Thyroid gland (tissue), 4 donors: ENCODE data around the gene UBD. TPM values are rescaled to one million over a fixed set of nuclear protein-coding genes. Genes with fewer than 3 reads are reported as not detected.

Experiments
- DNase-seq, 2 donors: peaks; one replicate each; pipeline ENCODE4 v3.0.0-alpha.2; 2019
- H3K27ac ChIP-seq, 3 donors: fragments of 200-600 bp; sonication (generic); 1 replicate in 2 of 3; 2 replicates in 1 of 3; pipeline ENCODE4 v1.5.1; 2016 to 2019; ENCODE audit warnings: mild to moderate bottlenecking in 1 of 3, moderate library complexity in 1 of 3
- H3K27me3 ChIP-seq: fragments of 200-600 bp; sonication (generic); one replicate; pipeline ENCODE4 v1.5.1; 2019
- H3K36me3 ChIP-seq, 2 donors: fragments of 200-600 bp; sonication (generic); one replicate each; pipeline ENCODE4 v1.5.1; 2016 to 2019
- H3K4me1 ChIP-seq, 2 donors: fragments of 200-600 bp; sonication (generic); one replicate each; pipeline ENCODE4 v1.5.1; 2017 to 2019
- H3K4me3 ChIP-seq, 3 donors: fragments of 200-600 bp; sonication (generic); replicated peaks in 1 of 3; 1 replicate in 2 of 3; 2 replicates in 1 of 3; pipeline ENCODE4 v1.5.1; 2016; ENCODE audit warnings: mild to moderate bottlenecking in 1 of 3
- H3K9me3 ChIP-seq: fragments of 200-600 bp; sonication (generic); one replicate; pipeline ENCODE4 v1.5.1; 2017
- CTCF ChIP-seq, 6 experiments: fragments of 200-600 bp in 3 of 6; fragments of 450-650 bp in 3 of 6; sonication (generic) in 3 of 6; IDR thresholded peaks; one replicate each; pipeline ENCODE4 v1.5.1; 2016 to 2019; ENCODE audit warnings: antibody characterized with exemption in 6 of 6, mild to moderate bottlenecking in 2 of 6, inconsistent platforms in 1 of 6, moderate library complexity in 1 of 6
- POLR2A ChIP-seq, 2 donors: fragments of 450-650 bp; IDR thresholded peaks; one replicate each; pipeline ENCODE4 v1.6.1; 2017; ENCODE audit warnings: antibody characterized with exemption in 2 of 2, mild to moderate bottlenecking in 2 of 2, moderate library complexity in 1 of 2
- WGBS, 2 donors: methylation state at CpG; one replicate each; pipeline ENCODE4 v1.1.5; 2017; 5-methylcytosine and 5-hydroxymethylcytosine counted together
- intact Hi-C: fragments of 100-400 bp; cut with DNase I; formaldehyde crosslinking; loops from one replicate; pipeline ENCODE4 v1.15.1; 2023
- small RNA-seq: library from RNA; depleted of rRNA; stranded (forward); fragments of <200 nt; gene quantifications from one replicate; pipeline ENCODE3, GENCODE V24; 2016
- total RNA-seq, 4 donors: library from RNA; depleted of rRNA; stranded (reverse); fragments of >200 nt; gene quantifications; one replicate each; pipeline ENCODE4 v1.2.3, GENCODE V29; 2016

Gene UBD
- total RNA-seq, 4 donors from 2014 or later: 0.93 to 1.5 TPM; not detected in 2

GRCh38 chr6:29505808-29506207 is 53.7 kb downstream of the UBD start:
- Histone ChIP-seq H3K27ac (no peak overlapping the region), H3K4me1 (no peaks in the 10 kb centered on the region), H3K4me3 (no peak overlapping the region), H3K9me3 (no peaks in the 10 kb centered on the region), H3K36me3 (no peaks in the 10 kb centered on the region), H3K27me3 (no peaks in the 10 kb centered on the region)
- 95 to 100% methylated on average over 3 of the region's 3 CpGs for WGBS, 2 donors
- no peak for DNase-seq
- intact Hi-C loops: no loop called here
- no peak for TF ChIP-seq CTCF (IDR thresholded peaks at IDR 0.05)
- TF ChIP-seq POLR2A (IDR thresholded peaks at IDR 0.05): no peak

Small RNAs within 50 kb of the gene (small RNA-seq; reads per million reads assigned to genes)
- not detected for gene SNORD32B
- not detected for gene TMEM183AP1

Other genes starting within 250 kb of the UBD start
- gene OR5V1, start 190.9 kb downstream of the UBD start, total RNA-seq: not detected
- gene OR12D3, start 184.4 kb downstream of the UBD start, total RNA-seq: not detected
- not detected for gene OR12D2, start 164.1 kb downstream of the UBD start, total RNA-seq
- gene OR12D1, start 144.8 kb downstream of the UBD start, total RNA-seq: not detected
- gene OR10C1, start 120.4 kb downstream of the UBD start, total RNA-seq: not detected
- not detected for gene OR11A1, start 102.7 kb downstream of the UBD start, total RNA-seq
- gene OR2H1, start 102.6 kb downstream of the UBD start, total RNA-seq: not detected
- gene MAS1L, start 71.8 kb downstream of the UBD start, total RNA-seq: not detected
- gene OR2H2, start 25.4 kb upstream of the UBD start, total RNA-seq: not detected
- gene GABBR1, start 73.5 kb upstream of the UBD start, total RNA-seq: 10 to 100 TPM; 20.4 to 34.3 (median 23.8) TPM
- gene MOG, start 97.4 kb upstream of the UBD start, total RNA-seq: not detected
- gene ZFP57, start 121.4 kb upstream of the UBD start, total RNA-seq: not detected
- gene HLA-F, start 163.7 kb upstream of the UBD start, total RNA-seq: 10 to 100 TPM; 33.9 to 81.3 (median 44.6) TPM